HG03025 (cell line): Measurements from ENCODE around the gene ATP5F1C.

Experiments used
- ATAC-seq: cut with Tn5 transposase; IDR thresholded peaks from one replicate; pipeline ENCODE4 v1.9.1; 2021; ENCODE audit warnings: mild to moderate bottlenecking, moderate library complexity; ENCODE audit not compliant: unreplicated experiment, low FRiP score

The ATP5F1C gene

GRCh38 chr10:7834262-7834661, 46.3 kb downstream of the ATP5F1C start:
- no peak for ATAC-seq

- no peak for ATAC-seq
Measured at GRCh38 chr10:7836571-7836970, 48.6 kb downstream of the ATP5F1C start.

- no peak for ATAC-seq
Measured at GRCh38 chr10:7846591-7846990, 58.6 kb downstream of the ATP5F1C start.

GRCh38 chr10:7853226-7853842, 65.4 kb downstream of the ATP5F1C start:
- ATAC-seq = no peak

GRCh38 chr10:7853890-7854289, 65.9 kb downstream of the ATP5F1C start:
- ATAC-seq = no peak

GRCh38 chr10:7855205-7855604, 67.2 kb downstream of the ATP5F1C start:
- ATAC-seq = no peak

GRCh38 chr10:7856678-7857077, 68.7 kb downstream of the ATP5F1C start:
- no peak for ATAC-seq

GRCh38 chr10:7857262-7857661, 69.3 kb downstream of the ATP5F1C start:
- no peak for ATAC-seq
